SHP77 (cell line): Measurements from ENCODE around the gene PSD2.

ENCODE experiments used
- DNase-seq, 2 experiments: peaks; one replicate each; lab custom pipeline; 2025; lab: John Stamatoyannopoulos, UW

PSD2 gene

GRCh38 chr5:139811274-139811607, 15.6 kb downstream of the PSD2 start:
- no peak for DNase-seq

DNA sequence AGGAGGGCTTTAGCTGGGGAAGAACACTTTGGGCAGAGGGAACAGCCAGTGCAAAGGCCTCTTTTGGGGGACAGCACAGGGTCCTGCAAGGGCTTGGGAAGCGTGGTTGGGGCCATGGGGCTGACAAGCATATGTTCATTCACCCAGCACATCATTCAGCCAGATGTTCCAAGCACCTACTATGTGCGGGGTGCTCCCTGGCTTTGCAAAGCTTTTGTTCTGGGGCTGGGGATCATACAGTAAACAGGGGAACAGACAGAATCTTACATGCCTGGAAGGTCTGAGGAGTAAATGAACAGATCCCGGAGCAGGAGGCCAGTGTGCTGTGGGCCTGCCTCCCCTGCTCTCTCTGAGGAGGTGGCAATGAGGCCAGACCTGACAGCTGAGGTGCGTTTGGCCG, 16.7 kb downstream of the PSD2 start:
- no peak for DNase-seq

DNA sequence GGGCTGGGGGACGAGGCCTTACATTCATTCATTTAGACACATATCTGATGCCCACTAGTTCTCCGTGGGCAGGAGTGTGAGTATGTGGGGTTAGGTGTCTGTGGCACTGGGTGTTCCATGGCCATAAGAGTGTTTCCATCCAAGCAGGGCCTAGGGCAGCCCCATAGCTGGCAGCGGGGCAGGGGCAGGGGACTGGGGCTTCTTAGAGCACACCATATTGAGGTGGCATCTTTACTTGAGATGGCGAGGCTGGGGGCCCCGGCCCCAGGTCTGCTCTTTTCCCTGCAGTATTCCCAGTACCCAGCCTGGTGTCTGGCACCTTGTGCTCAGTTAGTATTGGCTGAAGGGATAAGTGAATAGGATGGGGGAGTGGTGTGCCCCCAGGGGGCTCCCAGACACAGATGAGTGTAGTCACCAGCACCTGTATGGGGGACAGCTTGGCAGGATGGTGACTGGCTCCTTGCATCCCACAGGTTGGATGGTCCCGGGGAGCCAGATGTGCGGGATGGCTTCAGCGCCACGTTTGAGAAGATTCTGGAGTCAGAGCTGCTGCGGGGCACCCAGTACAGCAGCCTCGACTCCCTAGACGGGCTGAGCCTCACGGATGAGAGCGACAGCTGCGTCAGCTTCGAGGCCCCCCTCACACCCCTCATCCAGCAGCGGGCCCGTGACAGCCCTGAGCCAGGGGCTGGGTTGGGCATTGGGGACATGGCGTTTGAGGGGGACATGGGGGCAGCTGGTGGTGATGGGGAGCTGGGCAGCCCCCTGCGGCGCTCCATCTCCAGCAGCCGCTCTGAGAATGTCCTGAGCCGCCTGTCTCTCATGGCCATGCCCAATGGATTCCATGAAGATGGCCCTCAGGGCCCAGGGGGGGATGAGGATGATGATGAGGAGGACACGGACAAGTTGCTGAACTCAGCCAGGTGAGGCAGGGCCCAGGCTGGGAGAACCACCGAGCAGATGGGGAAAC, 17.5 kb downstream of the PSD2 start:
- DNase-seq, result no peak

DNA sequence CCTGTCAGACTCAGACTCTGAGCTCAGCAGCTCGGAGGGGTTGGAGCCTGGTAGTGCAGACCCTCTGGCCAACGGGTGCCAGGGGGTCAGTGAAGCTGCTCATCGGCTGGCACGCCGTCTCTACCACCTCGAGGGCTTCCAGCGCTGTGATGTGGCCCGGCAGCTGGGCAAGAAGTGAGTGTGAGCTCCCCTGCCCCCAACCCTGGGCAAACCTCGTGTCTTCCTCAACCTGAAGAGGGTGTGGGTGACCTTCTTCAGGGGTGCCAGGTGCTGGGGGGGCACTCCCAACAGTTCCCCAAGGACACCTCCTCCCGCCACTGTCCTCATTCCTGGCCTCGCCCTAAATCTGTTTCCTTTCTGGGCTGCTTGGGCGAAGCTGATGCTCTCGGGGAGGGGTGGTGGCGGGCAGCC, 18.6 kb downstream of the PSD2 start:
- DNase-seq, result no peak

GRCh38 chr5:139814704-139815280, 19.2 kb downstream of the PSD2 start:
- DNase-seq, result no peak

- DNase-seq, result no peak
Measured at GRCh38 chr5:139816566-139816965, 21.0 kb downstream of the PSD2 start.

DNA sequence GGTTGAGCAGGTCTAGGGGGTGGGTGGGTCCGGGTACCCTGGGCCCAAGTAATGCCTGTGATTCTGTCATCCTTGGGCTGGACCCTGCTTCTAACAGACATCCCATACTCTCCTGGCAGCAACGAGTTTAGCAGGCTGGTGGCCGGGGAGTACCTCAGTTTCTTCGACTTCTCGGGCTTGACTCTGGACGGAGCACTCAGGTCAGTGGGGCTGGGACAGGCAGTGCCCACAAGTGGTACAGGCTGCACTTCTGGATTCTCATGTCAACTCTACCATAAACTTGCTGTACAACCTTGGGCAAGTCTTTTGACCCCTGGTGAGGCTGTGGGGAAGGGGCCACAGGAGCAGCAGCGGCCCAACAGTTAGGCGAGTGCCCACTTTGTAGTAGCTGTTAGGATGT, 21.8 kb downstream of the PSD2 start:
- DNase-seq, result no peak

GRCh38 chr5:139817970-139818369, 22.4 kb downstream of the PSD2 start:
- no peak for DNase-seq

- no peak for DNase-seq
Measured at GRCh38 chr5:139820130-139820529, 24.5 kb downstream of the PSD2 start.

DNA sequence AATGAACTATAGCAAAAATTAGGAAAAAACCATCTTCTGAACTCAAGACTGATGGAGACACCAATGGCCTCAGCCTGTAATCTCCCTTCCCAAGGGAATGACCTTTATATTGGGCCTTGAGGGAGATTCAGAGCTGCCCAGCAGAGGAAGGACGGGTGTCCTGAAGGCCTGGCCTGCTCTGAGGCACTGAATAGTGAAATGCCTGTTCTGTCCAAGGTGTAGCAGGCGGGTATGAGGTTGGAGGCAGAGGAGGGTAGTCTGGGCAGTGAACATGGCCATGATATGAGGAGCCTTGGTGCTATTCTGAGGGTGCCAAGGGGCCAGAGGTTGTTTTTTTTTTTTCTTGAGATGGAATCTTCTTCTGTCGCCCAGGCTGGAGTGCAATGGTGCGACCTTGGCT, 25.0 kb downstream of the PSD2 start:
- no peak for DNase-seq

GRCh38 chr5:139821806-139822552, 26.4 kb downstream of the PSD2 start:
- no peak for DNase-seq

DNA sequence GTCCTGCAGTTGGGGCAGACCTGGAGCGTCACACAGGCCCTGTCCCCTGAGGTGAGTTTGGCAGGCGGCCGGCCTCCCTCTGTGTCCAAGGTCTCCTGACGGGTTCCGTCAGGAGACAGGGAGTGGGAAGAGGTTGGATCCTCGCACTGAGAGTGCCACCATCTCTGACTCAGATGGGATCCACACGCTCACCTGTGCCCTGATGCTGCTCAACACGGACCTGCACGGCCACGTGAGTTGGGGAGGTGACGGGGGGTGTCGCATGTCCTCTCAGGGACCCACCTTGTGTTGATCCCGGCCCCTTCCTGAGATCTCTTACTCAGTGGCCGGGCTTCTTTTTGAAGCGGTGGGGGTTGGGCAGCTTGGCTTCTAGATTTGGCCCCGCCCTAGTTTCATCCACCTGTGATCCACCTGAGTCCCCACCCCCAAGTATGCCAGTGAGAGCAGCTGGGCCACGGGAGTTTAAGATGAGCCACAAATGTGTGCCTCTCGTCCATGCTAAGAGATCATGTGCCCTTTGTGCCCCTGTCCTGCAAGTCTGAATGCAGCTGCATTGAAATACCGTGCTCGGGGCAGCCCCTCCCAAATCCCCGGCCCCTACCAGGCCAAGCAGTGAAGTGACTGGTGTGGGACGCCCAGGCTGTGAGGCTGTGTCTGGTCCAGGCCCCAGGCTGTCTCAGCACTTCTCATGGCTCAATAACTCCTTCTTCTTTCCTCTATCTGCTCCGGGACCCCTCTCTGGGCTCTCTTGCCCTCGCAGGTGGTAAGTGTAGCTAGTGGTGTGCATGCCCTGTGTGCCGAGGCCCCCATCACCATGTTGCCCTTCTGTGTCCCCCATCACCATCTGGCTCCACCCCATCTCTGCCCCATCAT, 27.2 kb downstream of the PSD2 start:
- DNase-seq, result no peak

- DNase-seq, result no peak
Measured at GRCh38 chr5:139823757-139824355, 28.2 kb downstream of the PSD2 start.

- no peak for DNase-seq
Measured at GRCh38 chr5:139825690-139826089, 30.1 kb downstream of the PSD2 start.

GRCh38 chr5:139828207-139828895, 32.7 kb downstream of the PSD2 start:
- DNase-seq, result no peak

DNA sequence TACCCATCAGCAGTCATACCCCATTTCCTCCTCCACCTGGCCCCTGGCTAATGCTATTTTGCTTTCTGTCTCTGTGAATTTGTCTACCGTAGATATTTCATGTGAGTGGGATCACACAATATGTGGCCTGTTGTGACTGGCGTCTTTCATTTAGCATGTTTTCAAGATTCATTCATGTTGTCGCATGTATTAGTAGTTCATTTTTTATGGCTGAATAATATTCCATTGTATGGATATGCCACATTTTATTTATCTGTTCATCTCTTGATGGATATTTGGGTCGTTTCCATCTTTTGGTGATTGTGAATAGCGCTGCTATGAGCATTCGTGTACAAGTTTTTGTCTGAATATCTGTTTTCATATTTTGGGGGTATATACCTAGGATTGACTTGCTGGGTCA, 33.9 kb downstream of the PSD2 start:
- no peak for DNase-seq

DNA sequence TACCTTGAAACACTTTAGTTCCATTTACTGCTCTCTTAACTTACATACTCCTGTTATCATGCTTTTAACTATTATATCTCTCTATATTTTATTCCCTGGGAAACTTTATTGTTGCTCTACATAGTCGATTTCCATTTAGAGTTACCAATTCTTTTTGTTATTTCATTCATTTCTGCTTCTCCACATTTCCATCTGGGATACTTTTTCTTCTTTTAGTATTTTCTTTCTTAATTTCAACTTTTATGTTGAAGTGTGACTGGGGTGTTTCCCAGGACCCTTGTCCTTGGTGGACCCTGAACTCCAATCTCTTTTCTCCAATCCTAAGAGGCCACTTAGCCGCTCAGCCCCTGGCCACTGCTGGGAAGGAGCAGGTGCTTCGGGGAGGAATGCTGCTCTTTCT, 36.0 kb downstream of the PSD2 start:
- no peak for DNase-seq

GRCh38 chr5:139833525-139833924, 37.9 kb downstream of the PSD2 start:
- DNase-seq, result no peak

DNA sequence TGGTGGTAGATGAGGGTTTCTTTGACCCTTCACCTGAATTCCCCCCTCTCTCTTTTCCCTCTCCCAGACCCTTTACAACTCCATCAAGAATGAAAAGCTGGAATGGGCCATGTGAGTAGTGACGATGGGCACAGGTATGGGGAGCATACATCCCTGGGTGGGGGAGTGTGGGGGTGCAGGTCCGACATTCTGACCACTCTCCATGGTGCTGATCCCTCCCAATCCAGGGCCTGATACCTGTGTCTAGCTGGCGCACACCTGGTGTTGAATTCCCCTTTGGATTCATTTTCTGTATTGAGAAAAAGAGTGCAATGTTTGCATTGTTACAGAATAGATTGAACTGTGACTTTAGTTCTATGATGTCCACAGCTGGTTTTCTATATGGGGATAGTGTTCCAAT, 40.0 kb downstream of the PSD2 start:
- DNase-seq, result no peak

DNA sequence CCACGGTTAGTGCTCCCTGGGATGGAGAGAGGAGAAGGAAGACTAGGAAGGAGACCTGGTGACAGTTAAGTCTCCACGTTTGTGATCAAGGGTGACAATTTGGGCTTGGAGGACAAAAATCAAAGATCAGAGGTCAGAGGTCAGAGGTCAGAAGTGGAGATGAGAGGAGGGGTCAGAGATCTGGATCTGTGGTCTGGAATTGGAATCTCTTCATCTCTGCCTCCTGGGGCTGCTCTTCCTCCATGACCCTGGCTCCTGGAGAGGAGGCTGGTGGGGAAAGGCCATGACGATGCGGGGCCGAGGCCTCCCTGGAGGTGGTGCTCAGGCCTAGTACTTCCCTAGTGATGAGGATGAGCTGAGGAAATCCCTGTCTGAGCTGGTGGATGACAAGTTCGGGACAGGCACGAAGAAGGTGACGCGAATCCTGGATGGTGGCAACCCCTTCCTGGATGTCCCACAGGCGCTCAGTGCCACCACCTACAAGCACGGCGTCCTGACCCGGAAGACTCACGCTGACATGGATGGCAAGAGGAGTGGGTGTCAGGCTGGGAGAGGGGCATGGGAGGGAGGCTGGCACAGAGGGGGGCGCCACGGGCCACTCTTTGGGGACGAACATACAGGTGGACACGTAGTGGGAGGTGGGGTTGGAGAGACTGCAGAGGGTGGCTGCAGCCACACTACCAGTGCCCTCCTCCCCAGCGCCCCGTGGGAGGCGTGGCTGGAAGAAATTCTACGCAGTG, 41.0 kb downstream of the PSD2 start:
- no peak for DNase-seq
